Activated B cell treated with CpG ODN at 0.5 μM for 24 hours (primary cell): ENCODE results near the gene MGRN1. TPM values are rescaled to one million over a fixed set of nuclear protein-coding genes. Genes with fewer than 3 reads are reported as not detected.

Experiments
- ATAC-seq: fragments of 200-7000 bp; cut with Tn5 transposase; one replicate; pipeline ENCODE4 v1.10.0; 2021; ENCODE audit warnings: low read depth, mild to moderate bottlenecking, moderate library complexity
- CTCF ChIA-PET: fragments of 350-600 bp; sonication (Branson Sonifier 250); formaldehyde crosslinking; loops from one replicate; lab custom pipeline; 2021; ENCODE audit warnings: antibody characterized with exemption; lab: Charles Lee
- POLR2A ChIA-PET: fragments of 350-600 bp; sonication (Branson Sonifier 250); formaldehyde crosslinking; loops from one replicate; lab custom pipeline; 2021; ENCODE audit warnings: antibody characterized with exemption; lab: Charles Lee
- DNase-seq: peaks from one replicate; pipeline ENCODE4 v3.0.0; 2022
- H3K27ac Mint-ChIP-seq: one replicate; pipeline ENCODE4 v1.8.0; 2020; ENCODE audit warnings: mixed read lengths
- H3K27me3 Mint-ChIP-seq: one replicate; pipeline ENCODE4 v1.8.0; 2021; ENCODE audit warnings: mixed read lengths
- H3K36me3 Mint-ChIP-seq: one replicate; pipeline ENCODE4 v1.8.0; 2021; ENCODE audit warnings: low read depth, mixed read lengths
- H3K4me1 Mint-ChIP-seq: one replicate; pipeline ENCODE4 v1.8.0; 2021; ENCODE audit warnings: mixed read lengths
- H3K4me3 Mint-ChIP-seq: one replicate; pipeline ENCODE4 v1.8.0; 2020; ENCODE audit warnings: mild to moderate bottlenecking, mixed read lengths
- H3K9me3 Mint-ChIP-seq: one replicate; pipeline ENCODE4 v1.8.0; 2020; ENCODE audit warnings: mixed read lengths
- intact Hi-C: fragments of 100-400 bp; cut with micrococcal nuclease; formaldehyde crosslinking; loops from one replicate; pipeline ENCODE4 v1.15.1; 2024
- total RNA-seq: library from RNA; stranded (reverse); gene quantifications from 2 replicates; pipeline ENCODE4 v1.2.3, GENCODE V29; 2022
- TF ChIP-seq, protein P1 (sequence below): fragments of 200-600 bp; IDR thresholded peaks from one replicate; pipeline ENCODE4 v1.8.0; 2022; ENCODE audit warnings: antibody characterized with exemption, mild to moderate bottlenecking

Gene MGRN1
- total RNA-seq, 1 donor from 2014 or later, result 88.6 TPM

GRCh38 chr16:4688674-4689045, 64.0 kb downstream of the MGRN1 start:
- POLR2A ChIA-PET, result no interaction called here
- DNase-seq, result no peak

GRCh38 chr16:4689091-4689671, 64.6 kb downstream of the MGRN1 start:
- peaks cover 32% of the 10 kb centered on the region for H3K36me3 Mint-ChIP-seq
- ChIA-PET POLR2A (no interaction called here), CTCF (no interaction called here)
- TF ChIP-seq, protein P1, sequence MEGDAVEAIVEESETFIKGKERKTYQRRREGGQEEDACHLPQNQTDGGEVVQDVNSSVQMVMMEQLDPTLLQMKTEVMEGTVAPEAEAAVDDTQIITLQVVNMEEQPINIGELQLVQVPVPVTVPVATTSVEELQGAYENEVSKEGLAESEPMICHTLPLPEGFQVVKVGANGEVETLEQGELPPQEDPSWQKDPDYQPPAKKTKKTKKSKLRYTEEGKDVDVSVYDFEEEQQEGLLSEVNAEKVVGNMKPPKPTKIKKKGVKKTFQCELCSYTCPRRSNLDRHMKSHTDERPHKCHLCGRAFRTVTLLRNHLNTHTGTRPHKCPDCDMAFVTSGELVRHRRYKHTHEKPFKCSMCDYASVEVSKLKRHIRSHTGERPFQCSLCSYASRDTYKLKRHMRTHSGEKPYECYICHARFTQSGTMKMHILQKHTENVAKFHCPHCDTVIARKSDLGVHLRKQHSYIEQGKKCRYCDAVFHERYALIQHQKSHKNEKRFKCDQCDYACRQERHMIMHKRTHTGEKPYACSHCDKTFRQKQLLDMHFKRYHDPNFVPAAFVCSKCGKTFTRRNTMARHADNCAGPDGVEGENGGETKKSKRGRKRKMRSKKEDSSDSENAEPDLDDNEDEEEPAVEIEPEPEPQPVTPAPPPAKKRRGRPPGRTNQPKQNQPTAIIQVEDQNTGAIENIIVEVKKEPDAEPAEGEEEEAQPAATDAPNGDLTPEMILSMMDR, result no peak
- no peak overlapping the region for H3K27ac Mint-ChIP-seq
- H3K9me3 Mint-ChIP-seq, result no peaks in the 10 kb centered on the region
- DNase-seq (no peak), ATAC-seq (no peak)
- H3K4me3 Mint-ChIP-seq, result no peak overlapping the region
- H3K4me1 Mint-ChIP-seq, result peaks cover 9% of the 10 kb centered on the region
- H3K27me3 Mint-ChIP-seq, result no peaks in the 10 kb centered on the region
- intact Hi-C loops, result no loop called here

More at GRCh38 chr16:4688674-4689045, 64.0 kb downstream of the MGRN1 start:
- intact Hi-C loops, result no loop called here
- H3K36me3 Mint-ChIP-seq, result peaks cover 32% of the 10 kb centered on the region
- H3K27ac Mint-ChIP-seq, result no peak overlapping the region
- CTCF ChIA-PET, result no interaction called here
- no peak for ATAC-seq
- no peaks in the 10 kb centered on the region for H3K9me3 Mint-ChIP-seq
- TF ChIP-seq, protein P1, result no peak
- no peak overlapping the region for H3K4me3 Mint-ChIP-seq
- peaks cover 9% of the 10 kb centered on the region for H3K4me1 Mint-ChIP-seq
- H3K27me3 Mint-ChIP-seq, result no peaks in the 10 kb centered on the region

DNA sequence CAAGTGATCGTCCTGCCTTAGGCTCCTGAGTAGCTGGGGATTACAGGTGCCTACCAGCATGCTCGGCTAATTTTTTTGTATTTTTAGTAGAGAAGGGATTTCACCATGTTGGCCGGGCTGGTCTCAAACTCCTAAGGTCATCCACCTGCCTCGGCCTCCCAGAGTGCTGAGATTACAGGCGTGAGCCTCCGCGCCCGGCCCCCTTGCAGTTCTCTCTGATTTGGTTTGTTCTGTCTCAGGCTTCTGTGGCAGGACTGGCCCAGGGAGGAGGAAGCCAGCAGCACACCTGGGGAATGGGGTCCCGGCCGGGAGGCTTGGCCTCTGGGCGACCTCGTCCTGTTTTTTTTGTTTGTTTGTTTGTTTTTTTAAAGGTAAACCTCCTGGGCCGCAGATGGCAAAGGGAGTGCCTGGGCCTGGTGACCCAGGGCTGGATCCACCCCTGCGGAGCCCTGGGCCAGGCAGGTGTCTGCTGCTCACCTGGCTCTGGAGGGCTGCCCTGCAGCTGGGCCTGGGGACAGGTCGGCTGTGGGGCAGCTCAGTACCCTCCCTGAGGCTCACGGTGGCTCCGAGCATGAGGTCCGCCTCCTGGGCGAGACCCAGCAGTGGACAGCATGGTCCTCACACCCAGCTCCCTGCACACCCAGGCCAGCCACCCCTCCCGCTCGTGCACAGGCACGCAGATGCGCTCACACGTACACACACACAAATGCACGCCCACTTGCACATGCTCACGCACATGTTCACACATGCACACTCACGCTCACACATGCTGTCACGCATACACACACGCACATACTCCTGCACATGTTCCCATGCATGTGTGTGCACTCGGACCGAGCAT, 65.5 kb downstream of the MGRN1 start:
- ATAC-seq (no peak), DNase-seq (no peak)
- ChIA-PET CTCF (no interaction called here), POLR2A (no interaction called here)
- intact Hi-C loops, result loop anchor here (5.0 kb wide), 1 partner anchor 273 kb away; the partner anchor contains the start of gene CORO7
- peaks cover 25% of the 10 kb centered on the region for H3K36me3 Mint-ChIP-seq
- no peaks in the 10 kb centered on the region for H3K27me3 Mint-ChIP-seq
- TF ChIP-seq, protein P1, result no peak
- no peak overlapping the region for H3K4me3 Mint-ChIP-seq
- H3K9me3 Mint-ChIP-seq, result no peaks in the 10 kb centered on the region
- H3K4me1 Mint-ChIP-seq, result peaks cover 9% of the 10 kb centered on the region
- no peak overlapping the region for H3K27ac Mint-ChIP-seq

DNA sequence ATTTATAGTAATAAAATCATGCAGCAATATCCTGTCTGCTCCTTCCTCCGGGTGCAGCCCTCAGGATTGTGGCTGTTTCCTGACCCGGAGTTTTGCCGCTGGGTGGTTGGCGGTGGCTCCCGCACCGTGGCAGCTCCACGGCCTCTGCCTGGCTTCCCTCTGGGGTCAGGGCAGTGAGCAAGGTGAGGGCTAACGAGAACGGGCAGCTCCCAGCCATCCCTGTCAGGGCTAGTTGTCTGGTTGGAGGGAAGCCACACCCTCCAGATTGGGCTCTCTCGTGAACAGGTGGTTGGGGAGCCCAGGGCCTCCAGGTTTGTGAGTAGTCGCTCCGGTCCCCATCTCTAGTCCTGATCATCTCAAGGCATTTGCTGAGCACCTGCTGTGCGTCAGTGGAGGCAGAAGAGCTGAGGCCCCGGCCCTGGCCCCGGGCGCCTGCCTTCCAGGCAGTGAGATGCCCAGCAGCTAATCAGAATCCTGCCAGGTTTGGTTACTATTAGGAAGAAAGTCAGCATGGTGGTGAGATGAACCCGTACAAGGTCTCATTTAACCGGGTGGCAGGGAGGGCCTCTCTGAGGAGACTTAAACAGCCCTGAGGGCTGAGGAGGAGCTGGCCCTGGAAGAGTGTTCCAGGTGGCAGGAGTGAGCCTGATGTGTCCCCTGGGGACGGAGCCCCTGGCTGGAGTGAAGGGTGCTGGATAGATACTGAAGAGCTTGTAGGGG, 66.5 kb downstream of the MGRN1 start:
- intact Hi-C loops, result loop anchor here (5.0 kb wide), 1 partner anchor 274 kb away; the partner anchor contains the start of gene CORO7

More for the DNA sequence above, 66.5 kb downstream of the MGRN1 start:
- DNase-seq (no peak), ATAC-seq (no peak)
- TF ChIP-seq, protein P1, result no peak
- H3K36me3 Mint-ChIP-seq, result peaks cover 28% of the 10 kb centered on the region
- POLR2A ChIA-PET, result no interaction called here
- no peaks in the 10 kb centered on the region for H3K27me3 Mint-ChIP-seq
- H3K27ac Mint-ChIP-seq, result no peak overlapping the region
- no peaks in the 10 kb centered on the region for H3K9me3 Mint-ChIP-seq
- CTCF ChIA-PET, result interaction anchor here (1.7 kb wide), 1 partner anchor 67 kb away, joined by 4 read pairs; the partner anchor contains the start of gene MGRN1
- peak overlapping the region; percentile 52 for H3K4me3 Mint-ChIP-seq
- H3K4me1 Mint-ChIP-seq, result peaks cover 9% of the 10 kb centered on the region
